NCI-H187 treated with DMSO at 0.1 percent for 48 hours (cell line): ENCODE data around the gene ZC3HAV1.
"Not testable (repeated sequence)": the region's sequence is repeated elsewhere in the genome, so short reads cannot be mapped to it uniquely, and the experiment has no call there.

Experiments
- DNase-seq: peaks from one replicate; lab custom pipeline; 2025; lab: John Stamatoyannopoulos, UW

Gene ZC3HAV1

GRCh38 chr7:139051655-139052054 is 57.9 kb downstream of the ZC3HAV1 start:
- no peak for DNase-seq

- no peak for DNase-seq
Observed at GRCh38 chr7:139049936-139050335, 59.6 kb downstream of the ZC3HAV1 start.

GRCh38 chr7:139049111-139049510 is 60.4 kb downstream of the ZC3HAV1 start:
- DNase-seq: no peak

GRCh38 chr7:139047970-139048369 is 61.5 kb downstream of the ZC3HAV1 start:
- no peak for DNase-seq

- DNase-seq: peak; percentile 15
Observed at GRCh38 chr7:139046143-139046542, 63.4 kb downstream of the ZC3HAV1 start.

- DNase-seq: no peak
Observed at GRCh38 chr7:139044813-139045794, 64.4 kb downstream of the ZC3HAV1 start.

- no peak for DNase-seq
Observed at GRCh38 chr7:139043823-139044812, 65.4 kb downstream of the ZC3HAV1 start.

GRCh38 chr7:139041378-139042085 is 68.0 kb downstream of the ZC3HAV1 start:
- no peak for DNase-seq

- DNase-seq: no peak
Observed at GRCh38 chr7:139038691-139039090, 70.8 kb downstream of the ZC3HAV1 start.

- no peak for DNase-seq
Observed at GRCh38 chr7:139036901-139037300, 72.6 kb downstream of the ZC3HAV1 start.

- DNase-seq: no peak
Observed at GRCh38 chr7:139035586-139036353, 73.8 kb downstream of the ZC3HAV1 start, which contains the start of gene ZC3HAV1L. ZC3HAV1L (minus strand) TSS chr7:139036042; CDS start chr7:139036017, 25 bp downstream.

- no peak for DNase-seq
Observed at GRCh38 chr7:139034855-139035585, 74.5 kb downstream of the ZC3HAV1 start.

- DNase-seq: no peak
Observed at GRCh38 chr7:139034336-139034735, 75.2 kb downstream of the ZC3HAV1 start.

GRCh38 chr7:139033346-139034114 is 76.0 kb downstream of the ZC3HAV1 start:
- DNase-seq: no peak

GRCh38 chr7:139032473-139032872 is 77.0 kb downstream of the ZC3HAV1 start:
- DNase-seq: no peak

GRCh38 chr7:139029353-139029752 is 80.2 kb downstream of the ZC3HAV1 start:
- DNase-seq: no peak

- no peak for DNase-seq
Observed at GRCh38 chr7:139026551-139026950, 83.0 kb downstream of the ZC3HAV1 start.

- not testable (repeated sequence) for DNase-seq
Observed at GRCh38 chr7:139025861-139026260, 83.7 kb downstream of the ZC3HAV1 start.

- no peak for DNase-seq
Observed at GRCh38 chr7:139023076-139023475, 86.4 kb downstream of the ZC3HAV1 start.
